ENCODE results near the gene TIMM50. TPM values are rescaled to one million over a fixed set of nuclear protein-coding genes. Genes with fewer than 3 reads are reported as not detected.
A peak's percentile ranks its signal among the peaks of the same experiment; 100 is the strongest.

Gene TIMM50
- total RNA-seq, 1 experiment from 2014 or later, result 85.5 TPM

- CTCF ChIA-PET, result interaction anchor here (0.6 kb wide), 1 partner anchor 97 kb away, joined by 4 read pairs; no protein-coding TSS in a partner anchor
- BruUV-seq (replicated peaks), result TSS peak; percentile 50
- Histone ChIP-seq H2AFZ (peak within 1 kb of the TSS; percentile 95), H3K27ac (peak within 1 kb of the TSS; percentile 97), H3K9me2 (ENCODE audit: insufficient read depth) (no peaks in the 10 kb centered on the region), H3K4me1 (replicated peaks; ENCODE audit: insufficient read depth) (peaks cover 30% of the 10 kb centered on the region), H3K36me3 (ENCODE audit: low read depth) (peaks cover 8% of the 10 kb centered on the region), H3K79me2 (ENCODE audit: low read depth) (peaks cover 57% of the 10 kb centered on the region), H4K20me1 (ENCODE audit: insufficient read depth) (peaks cover 29% of the 10 kb centered on the region), H3K4me2 (peak within 1 kb of the TSS; percentile 100), H3K9me3 (ENCODE audit: insufficient read depth, low read depth) (no peaks in the 10 kb centered on the region), H3K4me3 (peak within 1 kb of the TSS; percentile 83), H3K27me3 (ENCODE audit: insufficient read depth, low read depth) (no peaks in the 10 kb centered on the region), H3F3A (ENCODE audit: insufficient read depth, low read depth) (peaks cover 39% of the 10 kb centered on the region)
- POLR2A ChIA-PET (ENCODE audit: unreplicated experiment), result interaction anchor here (0.5 to 2.0 kb wide), 5 partner anchors 10 to 1539 kb away, joined by 3 to 32 read pairs (median 8); partner anchors contain the start of genes RPS16, TIMM50 and WDR87
- intact Hi-C loops (cut with micrococcal nuclease; ENCODE audit: unreplicated experiment), result loop anchor here (1.0 to 10.0 kb wide), 5 partner anchors 33 to 319 kb away; partner anchors contain the start of genes EID2B, MED29, PAF1 and PLEKHG2
- TF ChIP-seq CTCF (conservative IDR thresholded peaks at IDR 0.05), result no peak
- TF ChIP-seq EZH2 (IDR thresholded peaks at IDR 0.05; ENCODE audit: low read depth), result no peak
- peak; percentile 94 to 95 for DNase-seq
These were observed 35.2 kb upstream of the TIMM50 start, which contains the start of gene SUPT5H for GRCh38 chr19:39445196-39446111. TSS of gene SUPT5H (plus strand) at chr19:39445582. CDS start at chr19:39445891, 309 bp downstream.

DNA sequence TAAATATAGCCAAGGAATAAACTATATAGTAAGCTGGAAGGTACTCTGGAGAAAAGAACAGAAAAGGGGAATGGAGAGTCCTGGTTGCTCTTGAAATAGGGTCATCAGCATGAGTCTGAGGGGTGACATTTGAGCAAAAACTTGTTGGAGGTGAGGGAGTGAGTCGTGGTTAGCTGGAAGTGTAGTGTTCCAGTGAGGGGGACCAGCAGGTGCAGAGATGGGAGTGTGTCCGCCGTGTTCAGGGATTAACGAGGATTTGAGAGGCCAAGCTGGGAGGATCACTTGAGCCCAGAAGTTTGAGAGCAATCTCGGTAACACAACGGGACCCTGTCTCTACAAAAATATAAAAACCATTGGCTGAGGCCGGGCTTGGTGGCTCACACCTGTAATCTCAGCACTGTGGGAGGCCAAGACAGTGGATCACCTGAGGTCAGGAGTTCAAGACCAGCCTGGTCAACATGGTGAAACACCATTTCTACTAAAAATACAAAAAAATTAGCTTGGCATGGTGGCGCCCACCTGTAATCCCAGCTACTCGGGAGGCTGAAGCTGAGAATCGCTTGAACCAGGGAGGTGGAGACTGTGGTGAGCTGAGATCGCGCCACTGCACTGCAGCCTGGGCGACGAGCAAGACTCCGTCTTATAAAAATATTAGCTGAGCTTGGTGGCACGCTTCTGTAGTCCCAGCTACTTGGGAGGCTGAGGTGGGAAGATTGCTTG lies 34.1 kb upstream of the TIMM50 start:
- peaks cover 67% of the 10 kb centered on the region for H3K79me2 ChIP-seq (ENCODE audit: low read depth)
- TF ChIP-seq CTCF (conservative IDR thresholded peaks at IDR 0.05) (no peak), EZH2 (IDR thresholded peaks at IDR 0.05; ENCODE audit: low read depth) (no peak)
- H3K4me2 ChIP-seq, result peak overlapping the region; percentile 100
- H3F3A ChIP-seq (ENCODE audit: insufficient read depth, low read depth), result peaks cover 39% of the 10 kb centered on the region
- peak overlapping the region; percentile 97; the same call in 1 of the 2 replicates for H3K27ac ChIP-seq
- peaks cover 39% of the 10 kb centered on the region for H4K20me1 ChIP-seq (ENCODE audit: insufficient read depth)
- BruUV-seq (replicated peaks), result no TSS peak
- no peaks in the 10 kb centered on the region for H3K27me3 ChIP-seq (ENCODE audit: insufficient read depth, low read depth)
- no peaks in the 10 kb centered on the region for H3K9me2 ChIP-seq (ENCODE audit: insufficient read depth)
- no peak overlapping the region for H2AFZ ChIP-seq
- DNase-seq, result no peak
- H3K4me1 ChIP-seq (replicated peaks; ENCODE audit: insufficient read depth), result peaks cover 30% of the 10 kb centered on the region
- no peaks in the 10 kb centered on the region for H3K9me3 ChIP-seq (ENCODE audit: insufficient read depth, low read depth)
- intact Hi-C loops (cut with micrococcal nuclease; ENCODE audit: unreplicated experiment), result loop anchor here (5.0 to 10.0 kb wide), 3 partner anchors 36 to 318 kb away; partner anchors contain the start of genes MED29, PAF1 and TIMM50
- peak overlapping the region; percentile 83 for H3K4me3 ChIP-seq
- peaks cover 11% of the 10 kb centered on the region for H3K36me3 ChIP-seq (ENCODE audit: low read depth)
- ChIA-PET POLR2A (ENCODE audit: unreplicated experiment) (interaction anchor here (0.7 kb wide), 1 partner anchor 1516 kb away, joined by 6 read pairs; no protein-coding TSS in a partner anchor), CTCF (no interaction called here)

GRCh38 chr19:39448271-39448670 lies 32.4 kb upstream of the TIMM50 start:
- H3K36me3 ChIP-seq (ENCODE audit: low read depth), result peaks cover 24% of the 10 kb centered on the region

More at GRCh38 chr19:39448271-39448670, 32.4 kb upstream of the TIMM50 start:
- intact Hi-C loops (cut with micrococcal nuclease; ENCODE audit: unreplicated experiment), result loop anchor here (5.0 to 10.0 kb wide), 3 partner anchors 34 to 317 kb away; partner anchors contain the start of genes MED29, PAF1 and TIMM50
- ChIA-PET CTCF (no interaction called here), POLR2A (ENCODE audit: unreplicated experiment) (interaction anchor here (0.6 to 0.7 kb wide), 2 partner anchors 32 to 46 kb away, joined by 3 to 18 read pairs; partner anchors contain the start of gene TIMM50)
- Histone ChIP-seq H3K4me2 (peak overlapping the region; percentile 100), H3K9me3 (ENCODE audit: insufficient read depth, low read depth) (no peaks in the 10 kb centered on the region), H3K9me2 (ENCODE audit: insufficient read depth) (no peaks in the 10 kb centered on the region), H3K79me2 (ENCODE audit: low read depth) (peaks cover 84% of the 10 kb centered on the region), H3K4me3 (0 out of 2 replicates have a peak overlapping the region, but pooled peaks have one; percentile 83), H4K20me1 (ENCODE audit: insufficient read depth) (peaks cover 46% of the 10 kb centered on the region), H2AFZ (no peak overlapping the region), H3K27ac (peak overlapping the region; percentile 43), H3K4me1 (replicated peaks; ENCODE audit: insufficient read depth) (peaks cover 29% of the 10 kb centered on the region), H3K27me3 (ENCODE audit: insufficient read depth, low read depth) (no peaks in the 10 kb centered on the region), H3F3A (ENCODE audit: insufficient read depth, low read depth) (peaks cover 30% of the 10 kb centered on the region)
- TF ChIP-seq CTCF (conservative IDR thresholded peaks at IDR 0.05) (no peak), EZH2 (IDR thresholded peaks at IDR 0.05; ENCODE audit: low read depth) (no peak)
- BruUV-seq (replicated peaks), result no TSS peak
- DNase-seq, result peak; percentile 39 to 69

Data from PC-9 (cell line).